Neural progenitor cell (in vitro differentiated cells): ENCODE data around the gene ELMO1.

Experiments used
- EZH2 ChIP-seq: fragments of 200-600 bp; sonication (generic); IDR thresholded peaks from 2 replicates; pipeline ENCODE4 v1.6.1; 2017; ENCODE audit warnings: antibody characterized with exemption, mild to moderate bottlenecking, moderate library complexity
- TF ChIP-seq, protein P1 (sequence below): fragments of 200-600 bp; sonication (generic); IDR thresholded peaks from 2 replicates; pipeline ENCODE4 v1.5.1; 2017; ENCODE audit warnings: antibody characterized with exemption, mild to moderate bottlenecking

- TF ChIP-seq, protein P1, sequence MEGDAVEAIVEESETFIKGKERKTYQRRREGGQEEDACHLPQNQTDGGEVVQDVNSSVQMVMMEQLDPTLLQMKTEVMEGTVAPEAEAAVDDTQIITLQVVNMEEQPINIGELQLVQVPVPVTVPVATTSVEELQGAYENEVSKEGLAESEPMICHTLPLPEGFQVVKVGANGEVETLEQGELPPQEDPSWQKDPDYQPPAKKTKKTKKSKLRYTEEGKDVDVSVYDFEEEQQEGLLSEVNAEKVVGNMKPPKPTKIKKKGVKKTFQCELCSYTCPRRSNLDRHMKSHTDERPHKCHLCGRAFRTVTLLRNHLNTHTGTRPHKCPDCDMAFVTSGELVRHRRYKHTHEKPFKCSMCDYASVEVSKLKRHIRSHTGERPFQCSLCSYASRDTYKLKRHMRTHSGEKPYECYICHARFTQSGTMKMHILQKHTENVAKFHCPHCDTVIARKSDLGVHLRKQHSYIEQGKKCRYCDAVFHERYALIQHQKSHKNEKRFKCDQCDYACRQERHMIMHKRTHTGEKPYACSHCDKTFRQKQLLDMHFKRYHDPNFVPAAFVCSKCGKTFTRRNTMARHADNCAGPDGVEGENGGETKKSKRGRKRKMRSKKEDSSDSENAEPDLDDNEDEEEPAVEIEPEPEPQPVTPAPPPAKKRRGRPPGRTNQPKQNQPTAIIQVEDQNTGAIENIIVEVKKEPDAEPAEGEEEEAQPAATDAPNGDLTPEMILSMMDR = no peak
- TF ChIP-seq EZH2 = no peak
These were observed 27.0 kb upstream of the ELMO1 start for GRCh38 chr7:37475646-37476045.
